Stimulated activated CD4-positive, alpha-beta T cell treated with anti-CD3 and anti-CD28 coated beads, Interleukin-2, amount 100 ng/mL, for 4 hours (primary cell): ENCODE data around the gene DNAJC17.

ENCODE experiments used
- DNase-seq: peaks from one replicate; pipeline ENCODE4 v3.0.0-alpha.2; 2020; ENCODE audit warnings: low read depth

Gene DNAJC17

DNA sequence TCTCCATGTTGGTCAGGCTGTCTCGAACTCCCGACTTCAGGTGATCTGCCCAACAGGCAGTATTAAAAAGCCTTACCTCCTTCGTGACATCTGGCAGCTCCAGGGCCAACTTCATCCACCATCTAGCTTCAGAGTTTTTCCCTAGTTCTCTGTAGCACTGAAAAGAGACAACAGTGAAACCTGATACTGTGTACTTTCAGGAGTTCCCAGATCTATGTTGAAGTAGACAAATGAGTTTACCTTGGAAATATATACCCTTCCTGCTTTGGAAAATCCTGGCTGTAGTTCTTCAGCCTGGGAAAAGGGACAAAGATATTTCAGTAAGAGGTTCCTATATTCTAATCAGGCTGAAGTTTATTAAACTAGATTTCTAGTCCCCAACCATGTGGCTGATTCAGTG, 70.2 kb downstream of the DNAJC17 start:
- DNase-seq: no peak

GRCh38 chr15:40736575-40736974, 70.7 kb downstream of the DNAJC17 start:
- DNase-seq: no peak

- DNase-seq: no peak
Observed at GRCh38 chr15:40731034-40731433, 76.2 kb downstream of the DNAJC17 start.

DNA sequence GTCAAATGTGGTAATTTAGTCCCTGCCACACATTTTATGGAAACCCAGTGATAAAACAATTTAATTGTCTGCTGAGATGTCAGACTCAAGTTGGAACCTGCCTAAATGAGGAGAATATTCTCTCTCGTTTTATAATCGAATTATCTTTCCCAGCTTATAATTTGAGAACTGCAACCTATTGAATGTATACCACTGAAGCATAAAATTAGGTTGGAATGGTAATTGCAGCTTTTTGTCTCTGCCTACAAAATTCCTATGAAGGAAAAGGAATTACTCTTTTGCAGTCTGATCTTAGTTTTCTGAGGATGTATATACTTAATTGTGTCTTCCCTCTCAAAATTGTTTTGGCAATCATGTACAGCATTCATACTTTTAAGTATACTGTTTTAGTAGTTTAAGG, 83.4 kb downstream of the DNAJC17 start:
- DNase-seq: no peak

DNA sequence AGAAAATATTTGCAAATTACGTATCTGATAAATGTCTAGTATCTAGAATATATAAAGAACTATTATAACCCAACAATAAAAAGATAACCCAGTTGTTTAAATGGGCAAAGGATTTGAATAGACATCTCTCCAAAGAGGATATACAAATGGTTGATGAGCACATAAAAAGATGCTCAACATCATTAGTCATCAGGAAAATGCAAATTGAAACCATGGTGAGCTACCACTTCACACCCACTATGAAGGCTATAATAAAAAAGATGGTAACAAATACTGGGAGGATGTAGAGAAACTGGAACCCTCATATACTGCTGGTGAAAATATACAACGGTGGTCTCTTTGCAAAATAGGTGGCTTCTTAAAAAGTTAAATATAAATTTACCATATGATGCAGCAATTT, 84.3 kb downstream of the DNAJC17 start:
- no peak for DNase-seq

GRCh38 chr15:40722354-40722753, 84.9 kb downstream of the DNAJC17 start:
- no peak for DNase-seq

DNA sequence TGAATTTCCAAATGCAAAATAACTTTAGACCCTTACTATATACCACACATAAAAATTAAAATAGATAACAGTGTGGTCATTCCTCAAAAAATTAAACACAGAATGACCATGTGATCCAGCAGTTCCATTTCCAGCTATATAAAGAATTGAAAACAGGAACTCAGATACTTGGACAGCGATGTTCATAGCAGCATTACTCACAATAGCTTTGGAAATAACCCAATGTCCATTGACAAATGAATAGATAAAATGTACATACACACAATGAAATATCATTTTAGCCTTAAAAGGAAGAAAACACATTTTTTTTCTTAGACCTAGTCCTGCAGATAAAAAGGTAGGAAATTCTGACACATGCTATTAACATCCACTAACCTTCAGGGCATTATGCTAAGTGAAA, 85.6 kb downstream of the DNAJC17 start:
- DNase-seq: no peak

DNA sequence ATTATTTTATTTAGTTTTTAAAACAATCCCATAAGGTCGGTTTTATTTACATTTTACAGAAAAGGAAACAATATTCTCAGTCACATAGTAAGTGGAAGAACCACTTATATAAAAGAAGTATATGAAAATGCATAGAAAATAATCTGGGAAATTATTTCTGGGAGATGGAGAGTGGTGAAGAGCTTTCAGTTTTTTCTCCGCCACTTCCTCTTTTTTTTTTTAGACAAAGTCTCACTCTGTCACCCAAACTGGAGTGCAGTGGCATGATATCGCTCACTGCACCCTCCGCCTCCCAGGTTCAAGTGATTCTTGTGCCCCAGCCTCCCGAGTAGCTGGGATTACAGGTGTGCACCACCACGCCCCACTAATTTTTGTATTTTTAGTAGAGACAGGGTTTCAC, 91.1 kb downstream of the DNAJC17 start:
- DNase-seq: no peak
